Small intestine (tissue), 7 donors: ENCODE results near the gene MAP1A. TPM values are rescaled to one million over a fixed set of nuclear protein-coding genes. Genes with fewer than 3 reads are reported as not detected.
"Not testable (repeated sequence)": the region's sequence is repeated elsewhere in the genome, so short reads cannot be mapped to it uniquely, and the experiment has no call there.

Experiments
- DNase-seq, 2 donors: peaks; one replicate each; pipeline versions ENCODE4 v3.0.0 to v3.0.0-alpha.2; 2013
- FAIRE-seq: peaks from 2 replicates; lab custom pipeline; 2012; peaks lifted over from hg19 to GRCh38; lab: Jason Lieb, UNC
- H3K27ac ChIP-seq, 3 donors: one replicate each; pipeline ENCODE4 v1.5.1; 2013; ENCODE audit warnings: low read length in 2 of 3, mild to moderate bottlenecking in 2 of 3, control low read depth in 1 of 3, inconsistent platforms in 1 of 3, low read depth in 1 of 3, moderate library complexity in 1 of 3
- H3K27me3 ChIP-seq, 3 donors: one replicate each; pipeline ENCODE4 v1.6.1; 2013; ENCODE audit warnings: low read length in 3 of 3, inconsistent platforms in 1 of 3; ENCODE audit not compliant: control insufficient read depth in 3 of 3, insufficient read depth in 3 of 3
- H3K36me3 ChIP-seq, 3 donors: one replicate each; pipeline ENCODE4 v1.6.1; 2013; ENCODE audit warnings: low read length in 3 of 3, inconsistent platforms in 1 of 3, low read depth in 1 of 3, mild to moderate bottlenecking in 1 of 3, moderate library complexity in 1 of 3; ENCODE audit not compliant: control insufficient read depth in 3 of 3, insufficient read depth in 2 of 3
- H3K4me1 ChIP-seq, 3 donors: one replicate each; pipeline ENCODE4 v1.6.1; 2013; ENCODE audit warnings: low read length in 2 of 3, inconsistent platforms in 1 of 3, low read depth in 1 of 3, mild to moderate bottlenecking in 1 of 3, moderate library complexity in 1 of 3; ENCODE audit not compliant: control insufficient read depth in 3 of 3, insufficient read depth in 2 of 3
- H3K4me3 ChIP-seq, 3 donors: one replicate each; pipeline ENCODE4 v1.5.1; 2013; ENCODE audit warnings: low read length in 3 of 3, control low read depth in 1 of 3, inconsistent platforms in 1 of 3, low read depth in 1 of 3, mild to moderate bottlenecking in 1 of 3, moderate library complexity in 1 of 3
- H3K9me3 ChIP-seq, 2 donors: one replicate each; pipeline ENCODE4 v1.6.1; 2013; ENCODE audit warnings: low read depth in 1 of 2, low read length in 1 of 2; ENCODE audit not compliant: control insufficient read depth in 2 of 2, insufficient read depth in 1 of 2
- WGBS, 3 donors: extraction: QIAGEN DNeasy Blood & Tissue Kit; methylation state at CpG; one replicate each; pipeline ENCODE4 v1.1.7; 2013; 5-methylcytosine and 5-hydroxymethylcytosine counted together
- polyA plus RNA-seq, 4 donors: library from polyadenylated mRNA; stranded (reverse) in 3 of 4; unstranded in 1 of 4; fragments of 200-250 nt in 3 of 4; fragments of 120-200 nt in 1 of 4; gene quantifications; one replicate each; pipeline versions ENCODE4 v1.2.1 to v1.2.3, GENCODE V29; 2013
- donor health status: healthy with polysubstance abuse.
- donor health status: control.
- donor health status: control.
- donor health status: Bipolar disorder and iron deficiency.
- donor health status: healthy.

MAP1A gene
- polyA plus RNA-seq, 4 donors: 0.22 to 4.2 (median 1.1) TPM

DNA sequence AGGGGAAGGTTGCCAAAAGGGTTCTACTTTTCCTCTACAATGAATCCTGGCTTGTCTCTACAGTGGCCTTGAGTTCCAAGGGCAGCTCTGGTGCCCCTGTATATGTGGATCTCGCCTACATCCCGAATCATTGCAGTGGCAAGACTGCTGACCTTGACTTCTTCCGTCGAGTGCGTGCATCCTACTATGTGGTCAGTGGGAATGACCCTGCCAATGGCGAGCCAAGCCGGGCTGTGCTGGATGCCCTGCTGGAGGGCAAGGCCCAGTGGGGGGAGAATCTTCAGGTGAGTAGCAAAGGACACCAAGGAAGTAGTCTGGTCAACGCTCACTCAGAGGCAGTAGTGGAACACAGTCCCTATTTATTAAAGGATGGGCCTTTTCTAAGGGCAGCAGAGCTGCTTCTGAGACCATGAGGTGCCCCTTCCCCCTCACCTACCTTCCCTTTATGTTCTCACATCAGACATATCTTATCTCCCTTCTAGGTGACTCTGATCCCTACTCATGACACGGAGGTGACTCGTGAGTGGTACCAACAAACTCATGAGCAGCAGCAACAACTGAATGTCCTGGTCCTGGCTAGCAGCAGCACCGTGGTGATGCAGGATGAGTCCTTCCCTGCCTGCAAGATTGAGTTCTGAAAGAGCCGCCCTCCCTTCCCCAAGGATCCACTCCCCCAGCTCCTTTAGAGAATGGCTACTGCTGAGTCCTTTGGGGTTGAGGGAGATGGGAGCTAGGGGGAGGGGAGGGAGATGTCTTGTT is 12.4 kb downstream of the MAP1A start:
- no peak for DNase-seq
- H3K4me3 ChIP-seq: no peak overlapping the region
- H3K27ac ChIP-seq: no peak overlapping the region
- no peaks in the 10 kb centered on the region for H3K27me3 ChIP-seq
- H3K9me3 ChIP-seq: no peaks in the 10 kb centered on the region
- no peak for FAIRE-seq
- 84 to 90% (median 87%) methylated on average over 12 of the region's 12 CpGs for WGBS, 3 donors
- H3K36me3 ChIP-seq: peaks cover 0 to 41% (median 3%) of the 10 kb centered on the region in 3 donors
- peaks cover 0 to 10% (median 0%) of the 10 kb centered on the region in 3 donors for H3K4me1 ChIP-seq

DNA sequence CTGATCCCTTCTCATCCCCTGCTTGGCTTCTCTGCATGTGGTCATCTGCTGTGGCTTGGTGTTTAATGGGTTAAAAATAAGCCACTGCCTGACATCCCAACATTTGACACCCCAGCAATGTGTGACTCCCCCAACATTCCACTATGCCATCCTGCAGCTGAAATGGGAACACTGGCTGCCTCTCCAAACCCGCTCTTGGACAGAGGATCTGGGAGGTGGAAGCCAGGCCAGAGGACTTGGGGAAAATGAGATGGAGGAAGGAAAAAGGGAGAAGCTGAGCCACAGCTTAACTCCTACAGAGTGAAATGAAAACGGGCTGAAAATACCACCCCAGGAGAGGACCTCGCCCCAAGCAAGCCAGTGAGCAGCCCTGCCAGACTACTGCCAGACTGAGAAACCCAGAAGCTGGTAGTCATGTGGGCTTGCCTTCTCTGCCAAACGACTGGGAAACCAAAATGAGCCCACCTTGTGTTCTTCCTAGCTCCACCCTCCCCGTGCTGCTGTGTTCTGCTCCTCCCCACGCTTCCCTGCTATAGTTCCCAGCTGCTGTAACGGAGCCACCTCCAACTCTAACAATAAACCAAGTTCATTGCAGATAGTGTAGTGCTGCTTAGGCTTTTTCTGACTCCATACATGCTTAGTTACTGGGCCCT is 13.7 kb downstream of the MAP1A start:
- WGBS, 3 donors: 49 to 58% (median 58%) methylated on average over 7 of the region's 7 CpGs
- H3K27me3 ChIP-seq: no peaks in the 10 kb centered on the region
- peaks cover 0 to 44% (median 3%) of the 10 kb centered on the region in 3 donors for H3K36me3 ChIP-seq
- FAIRE-seq (no peak), DNase-seq (peak in 1 of 2 donors; percentile 20)
- H3K27ac ChIP-seq: no peak overlapping the region
- peaks cover 0 to 10% (median 0%) of the 10 kb centered on the region in 3 donors for H3K4me1 ChIP-seq
- no peak overlapping the region for H3K4me3 ChIP-seq
- H3K9me3 ChIP-seq: no peaks in the 10 kb centered on the region

DNA sequence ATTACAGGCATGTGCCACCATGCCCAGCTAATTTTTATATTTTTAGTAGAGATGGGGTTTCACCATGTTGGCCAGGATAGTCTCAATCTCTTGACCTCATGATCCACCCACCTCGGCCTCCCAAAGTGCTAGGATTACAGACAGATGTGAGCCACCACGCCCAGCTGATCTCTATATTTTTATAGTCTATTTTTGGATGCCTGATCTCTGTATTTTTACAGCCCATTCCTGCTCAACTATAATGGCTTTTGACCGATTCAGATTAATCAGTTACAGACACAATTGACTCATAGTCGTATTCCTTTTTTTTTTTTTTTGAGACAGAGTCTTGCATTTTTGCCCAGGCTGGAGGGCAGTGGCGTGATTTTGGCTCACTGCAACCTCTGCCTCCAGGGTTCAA is 15.4 kb downstream of the MAP1A start:
- H3K27ac ChIP-seq: not testable (repeated sequence)
- 17 to 63% (median 38%) methylated on average over 5 of the region's 5 CpGs for WGBS, 3 donors
- DNase-seq: peak; percentile 51 to 66

DNA sequence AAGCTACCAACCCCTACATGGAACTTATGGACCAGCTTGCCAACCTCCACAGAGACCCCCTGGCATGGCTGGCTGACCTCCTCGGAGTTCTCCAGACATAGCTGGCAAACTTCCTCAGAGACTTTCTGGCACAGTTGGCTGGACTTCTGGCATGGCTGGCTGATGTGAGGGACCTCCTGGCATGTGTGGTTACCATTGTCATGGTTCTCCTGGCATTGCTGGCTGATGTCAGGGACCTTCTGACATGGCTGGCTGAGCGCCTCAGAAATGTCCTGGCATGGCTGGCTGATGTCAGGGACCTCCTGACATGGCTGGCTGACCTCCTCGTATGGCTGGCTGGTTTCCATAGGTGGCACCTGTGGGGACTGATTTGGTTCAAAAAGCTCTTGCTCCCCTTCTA is 17.5 kb downstream of the MAP1A start:
- no peak for FAIRE-seq
- Histone ChIP-seq H3K4me3 (no peak overlapping the region), H3K9me3 (no peaks in the 10 kb centered on the region), H3K27ac (no peak overlapping the region), H3K27me3 (no peaks in the 10 kb centered on the region), H3K4me1 (peaks cover 0 to 10% (median 0%) of the 10 kb centered on the region in 3 donors), H3K36me3 (peaks cover 0 to 38% (median 3%) of the 10 kb centered on the region in 3 donors)
- DNase-seq: no peak
- WGBS, 3 donors: 86 to 92% (median 92%) methylated on average over 3 of the region's 3 CpGs

More for the DNA sequence above, 15.4 kb downstream of the MAP1A start:
- H3K9me3 ChIP-seq, H3K27me3 ChIP-seq, H3K4me1 ChIP-seq, H3K4me3 ChIP-seq, FAIRE-seq: not testable (repeated sequence)
- peaks cover 0 to 39% (median 3%) of the 10 kb centered on the region in 3 donors for H3K36me3 ChIP-seq

DNA sequence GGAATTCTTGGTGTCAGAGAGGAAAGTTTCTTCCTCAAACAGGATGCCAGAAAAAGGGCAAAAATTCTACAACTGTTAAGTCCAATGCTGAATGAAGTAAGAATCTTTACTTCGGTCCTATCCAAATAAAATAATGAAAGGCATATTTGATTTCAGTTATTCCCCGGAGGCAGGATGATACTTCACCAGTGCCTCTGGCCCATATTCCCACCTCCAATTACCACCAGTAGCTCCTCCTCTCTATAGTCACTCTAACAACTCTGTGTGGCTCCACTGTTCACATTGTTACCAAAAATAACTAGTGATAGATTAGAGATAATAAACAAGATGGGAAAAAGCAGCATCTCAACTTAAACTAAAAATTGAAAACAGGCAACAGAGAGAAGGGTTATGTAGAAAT is 20.7 kb downstream of the MAP1A start:
- no peaks in the 10 kb centered on the region for H3K27me3 ChIP-seq
- DNase-seq (no peak), FAIRE-seq (no peak)
- 90 to 93% (median 92%) methylated on average over 2 of the region's 2 CpGs for WGBS, 3 donors
- no peak overlapping the region for H3K27ac ChIP-seq
- H3K4me3 ChIP-seq: no peak overlapping the region
- no peaks in the 10 kb centered on the region for H3K9me3 ChIP-seq
- H3K4me1 ChIP-seq: peaks cover 0 to 3% (median 0%) of the 10 kb centered on the region in 3 donors
- H3K36me3 ChIP-seq: peaks cover 0 to 41% (median 3%) of the 10 kb centered on the region in 3 donors

DNA sequence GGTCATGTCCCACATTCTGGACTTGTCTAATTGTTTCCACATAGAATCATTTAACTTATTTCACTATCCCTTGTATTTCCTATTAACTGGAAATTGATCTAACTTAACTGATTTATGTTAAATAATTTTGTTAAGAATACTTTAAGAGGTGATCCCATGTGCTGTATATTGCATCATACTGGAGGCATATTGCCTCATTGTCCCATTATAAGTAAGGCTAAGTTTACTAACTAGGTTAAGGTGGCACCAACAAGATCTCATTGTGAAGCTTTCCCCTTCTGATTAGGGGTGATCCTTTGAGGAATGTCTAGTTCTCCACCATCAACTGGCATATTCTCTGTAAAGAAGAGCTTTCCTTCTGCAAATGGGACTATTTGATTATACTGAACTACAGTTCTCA is 24.4 kb downstream of the MAP1A start:
- no peak for FAIRE-seq
- H3K27me3 ChIP-seq: no peaks in the 10 kb centered on the region
- DNase-seq: no peak
- peaks cover 0 to 33% (median 2%) of the 10 kb centered on the region in 3 donors for H3K36me3 ChIP-seq
- no peak overlapping the region for H3K27ac ChIP-seq
- no peak overlapping the region for H3K4me3 ChIP-seq
- H3K9me3 ChIP-seq: peaks cover 0 to 5% of the 10 kb centered on the region in 2 donors
- H3K4me1 ChIP-seq: no peaks in the 10 kb centered on the region

DNA sequence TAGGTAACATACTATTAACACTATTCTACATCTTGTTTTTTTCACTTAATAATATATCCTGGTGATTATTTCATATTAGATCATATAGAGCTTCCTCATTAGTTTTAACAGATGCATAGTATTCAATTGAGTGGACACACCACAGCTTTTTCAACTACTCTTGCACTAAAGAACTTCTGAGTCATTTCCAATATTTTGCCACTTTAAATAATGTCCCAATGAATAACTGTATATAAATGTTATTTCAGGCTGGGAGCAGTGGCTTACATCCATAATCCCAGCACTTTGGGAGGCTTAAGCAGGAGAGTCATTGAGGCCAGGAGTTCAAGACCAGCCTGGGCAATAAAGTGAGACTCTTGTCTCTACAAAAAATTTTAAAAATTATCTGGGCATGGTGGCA is 26.9 kb downstream of the MAP1A start:
- FAIRE-seq (no peak), DNase-seq (no peak)
- Histone ChIP-seq H3K36me3 (peaks cover 0 to 35% (median 2%) of the 10 kb centered on the region in 3 donors), H3K27me3 (no peaks in the 10 kb centered on the region), H3K4me3 (no peak overlapping the region), H3K9me3 (peaks cover 0 to 5% of the 10 kb centered on the region in 2 donors), H3K4me1 (no peaks in the 10 kb centered on the region), H3K27ac (no peak overlapping the region)

DNA sequence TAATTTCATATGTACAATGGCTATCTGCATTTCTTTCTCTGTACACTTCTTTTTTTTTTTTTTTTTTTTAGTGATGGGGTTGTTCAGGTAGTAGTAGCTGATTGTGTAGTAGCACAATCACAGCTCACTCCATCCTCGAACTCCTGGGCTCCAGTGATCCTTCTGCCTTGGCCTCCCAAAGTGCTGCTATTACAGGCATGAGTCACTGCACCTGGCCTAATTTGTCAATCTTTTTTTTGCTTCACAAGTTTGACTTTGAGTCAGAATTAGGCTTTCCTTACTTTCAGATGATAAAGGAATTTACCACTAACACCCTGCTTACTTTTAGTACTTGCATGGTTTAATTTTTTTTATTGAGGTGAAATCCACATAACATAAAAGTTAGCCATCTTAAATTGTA is 28.0 kb downstream of the MAP1A start:
- H3K36me3 ChIP-seq: peaks cover 0 to 40% (median 4%) of the 10 kb centered on the region in 3 donors
- H3K4me1 ChIP-seq: no peaks in the 10 kb centered on the region
- 86 to 100% (median 91%) methylated on average over 1 of the region's 1 CpG for WGBS, 3 donors
- no peak for FAIRE-seq
- H3K27me3 ChIP-seq: no peaks in the 10 kb centered on the region
- DNase-seq: no peak
- H3K9me3 ChIP-seq: peaks cover 0 to 5% of the 10 kb centered on the region in 2 donors
- H3K4me3 ChIP-seq: no peak overlapping the region
- no peak overlapping the region for H3K27ac ChIP-seq
